ENCODE measurements around the gene CKAP5.

The CKAP5 gene

DNA sequence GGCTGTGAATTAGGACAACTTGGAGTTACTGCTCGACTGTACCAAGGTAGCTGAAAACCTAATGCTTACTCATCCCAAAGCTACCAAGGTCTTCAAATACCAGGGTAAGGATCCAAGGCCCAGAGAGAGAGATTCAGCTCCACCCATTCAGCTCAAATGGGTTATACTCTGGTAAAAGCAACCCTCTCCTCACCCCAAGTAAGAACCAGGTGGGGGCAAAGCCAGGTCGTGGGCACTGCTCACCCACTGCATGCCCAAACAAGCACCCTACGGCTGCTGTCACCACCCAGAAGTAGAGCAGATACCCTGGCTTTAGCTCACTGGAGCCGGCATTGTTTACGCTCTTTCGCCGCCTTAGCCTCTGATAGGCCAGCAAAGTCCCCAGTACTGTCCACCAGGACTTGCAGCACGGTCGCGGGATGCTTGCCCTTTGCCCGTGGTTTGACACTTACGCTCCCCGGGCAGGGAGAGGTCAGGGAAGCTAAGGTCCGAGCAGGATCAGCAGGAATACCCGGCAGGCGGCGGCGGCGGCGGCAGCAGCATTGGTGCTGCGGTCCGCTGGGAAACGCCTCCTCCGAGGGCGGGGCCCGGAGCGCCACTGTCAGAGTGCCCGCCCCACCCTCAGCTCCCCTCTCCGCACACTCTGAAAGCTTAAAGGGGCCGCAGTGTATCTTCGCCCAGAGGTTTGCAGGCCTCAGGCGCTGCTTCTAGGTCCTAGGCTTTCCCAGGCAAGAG lies 19.6 kb downstream of the CKAP5 start (continued):
- TF ChIP-seq, protein P1, sequence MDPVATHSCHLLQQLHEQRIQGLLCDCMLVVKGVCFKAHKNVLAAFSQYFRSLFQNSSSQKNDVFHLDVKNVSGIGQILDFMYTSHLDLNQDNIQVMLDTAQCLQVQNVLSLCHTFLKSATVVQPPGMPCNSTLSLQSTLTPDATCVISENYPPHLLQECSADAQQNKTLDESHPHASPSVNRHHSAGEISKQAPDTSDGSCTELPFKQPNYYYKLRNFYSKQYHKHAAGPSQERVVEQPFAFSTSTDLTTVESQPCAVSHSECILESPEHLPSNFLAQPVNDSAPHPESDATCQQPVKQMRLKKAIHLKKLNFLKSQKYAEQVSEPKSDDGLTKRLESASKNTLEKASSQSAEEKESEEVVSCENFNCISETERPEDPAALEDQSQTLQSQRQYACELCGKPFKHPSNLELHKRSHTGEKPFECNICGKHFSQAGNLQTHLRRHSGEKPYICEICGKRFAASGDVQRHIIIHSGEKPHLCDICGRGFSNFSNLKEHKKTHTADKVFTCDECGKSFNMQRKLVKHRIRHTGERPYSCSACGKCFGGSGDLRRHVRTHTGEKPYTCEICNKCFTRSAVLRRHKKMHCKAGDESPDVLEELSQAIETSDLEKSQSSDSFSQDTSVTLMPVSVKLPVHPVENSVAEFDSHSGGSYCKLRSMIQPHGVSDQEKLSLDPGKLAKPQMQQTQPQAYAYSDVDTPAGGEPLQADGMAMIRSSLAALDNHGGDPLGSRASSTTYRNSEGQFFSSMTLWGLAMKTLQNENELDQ (tag by site-specific recombination; IDR thresholded peaks at IDR 0.05; ENCODE audit: low read depth) = no peak
- TF ChIP-seq ZNF549 (tag by site-specific recombination; IDR thresholded peaks at IDR 0.05) = no peak
- no peak for TF ChIP-seq ZNF274 (IDR thresholded peaks at IDR 0.05; ENCODE audit: low read length)
- TF ChIP-seq ZNF274 (tag by site-specific recombination; IDR thresholded peaks at IDR 0.05; ENCODE audit: borderline replicate concordance) = no peak
- TF ChIP-seq ZNF521 (tag by site-specific recombination; IDR thresholded peaks at IDR 0.05) = no peak
- no peak for TF ChIP-seq ZBTB8A (tag by site-specific recombination; IDR thresholded peaks at IDR 0.05)
- TF ChIP-seq ZNF404 (tag by site-specific recombination; IDR thresholded peaks at IDR 0.05) = no peak
- TF ChIP-seq, protein P2, sequence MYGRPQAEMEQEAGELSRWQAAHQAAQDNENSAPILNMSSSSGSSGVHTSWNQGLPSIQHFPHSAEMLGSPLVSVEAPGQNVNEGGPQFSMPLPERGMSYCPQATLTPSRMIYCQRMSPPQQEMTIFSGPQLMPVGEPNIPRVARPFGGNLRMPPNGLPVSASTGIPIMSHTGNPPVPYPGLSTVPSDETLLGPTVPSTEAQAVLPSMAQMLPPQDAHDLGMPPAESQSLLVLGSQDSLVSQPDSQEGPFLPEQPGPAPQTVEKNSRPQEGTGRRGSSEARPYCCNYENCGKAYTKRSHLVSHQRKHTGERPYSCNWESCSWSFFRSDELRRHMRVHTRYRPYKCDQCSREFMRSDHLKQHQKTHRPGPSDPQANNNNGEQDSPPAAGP (tag by site-specific recombination; IDR thresholded peaks at IDR 0.05) = no peak
- no peak for TF ChIP-seq ZNF623 (tag by site-specific recombination; IDR thresholded peaks at IDR 0.05)
- TF ChIP-seq, protein P3, sequence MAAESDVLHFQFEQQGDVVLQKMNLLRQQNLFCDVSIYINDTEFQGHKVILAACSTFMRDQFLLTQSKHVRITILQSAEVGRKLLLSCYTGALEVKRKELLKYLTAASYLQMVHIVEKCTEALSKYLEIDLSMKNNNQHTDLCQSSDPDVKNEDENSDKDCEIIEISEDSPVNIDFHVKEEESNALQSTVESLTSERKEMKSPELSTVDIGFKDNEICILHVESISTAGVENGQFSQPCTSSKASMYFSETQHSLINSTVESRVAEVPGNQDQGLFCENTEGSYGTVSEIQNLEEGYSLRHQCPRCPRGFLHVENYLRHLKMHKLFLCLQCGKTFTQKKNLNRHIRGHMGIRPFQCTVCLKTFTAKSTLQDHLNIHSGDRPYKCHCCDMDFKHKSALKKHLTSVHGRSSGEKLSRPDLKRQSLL (tag by site-specific recombination; IDR thresholded peaks at IDR 0.05) = no peak
- TF ChIP-seq SCRT1 (tag by site-specific recombination; IDR thresholded peaks at IDR 0.05; ENCODE audit: borderline replicate concordance) = no peak
- TF ChIP-seq, protein P4, sequence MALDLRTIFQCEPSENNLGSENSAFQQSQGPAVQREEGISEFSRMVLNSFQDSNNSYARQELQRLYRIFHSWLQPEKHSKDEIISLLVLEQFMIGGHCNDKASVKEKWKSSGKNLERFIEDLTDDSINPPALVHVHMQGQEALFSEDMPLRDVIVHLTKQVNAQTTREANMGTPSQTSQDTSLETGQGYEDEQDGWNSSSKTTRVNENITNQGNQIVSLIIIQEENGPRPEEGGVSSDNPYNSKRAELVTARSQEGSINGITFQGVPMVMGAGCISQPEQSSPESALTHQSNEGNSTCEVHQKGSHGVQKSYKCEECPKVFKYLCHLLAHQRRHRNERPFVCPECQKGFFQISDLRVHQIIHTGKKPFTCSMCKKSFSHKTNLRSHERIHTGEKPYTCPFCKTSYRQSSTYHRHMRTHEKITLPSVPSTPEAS (tag by site-specific recombination; IDR thresholded peaks at IDR 0.05) = peak; percentile 67
- TF ChIP-seq ZBTB17 (tag by site-specific recombination; IDR thresholded peaks at IDR 0.05) = no peak
- TF ChIP-seq TCF7L2 (IDR thresholded peaks at IDR 0.05; ENCODE audit: borderline replicate concordance, low read depth, low read length) = no peak
- TF ChIP-seq ZBTB1 (tag by site-specific recombination; IDR thresholded peaks at IDR 0.05) = no peak
- no peak for TF ChIP-seq ZNF785 (tag by site-specific recombination; IDR thresholded peaks at IDR 0.05)
- TF ChIP-seq, protein P5, sequence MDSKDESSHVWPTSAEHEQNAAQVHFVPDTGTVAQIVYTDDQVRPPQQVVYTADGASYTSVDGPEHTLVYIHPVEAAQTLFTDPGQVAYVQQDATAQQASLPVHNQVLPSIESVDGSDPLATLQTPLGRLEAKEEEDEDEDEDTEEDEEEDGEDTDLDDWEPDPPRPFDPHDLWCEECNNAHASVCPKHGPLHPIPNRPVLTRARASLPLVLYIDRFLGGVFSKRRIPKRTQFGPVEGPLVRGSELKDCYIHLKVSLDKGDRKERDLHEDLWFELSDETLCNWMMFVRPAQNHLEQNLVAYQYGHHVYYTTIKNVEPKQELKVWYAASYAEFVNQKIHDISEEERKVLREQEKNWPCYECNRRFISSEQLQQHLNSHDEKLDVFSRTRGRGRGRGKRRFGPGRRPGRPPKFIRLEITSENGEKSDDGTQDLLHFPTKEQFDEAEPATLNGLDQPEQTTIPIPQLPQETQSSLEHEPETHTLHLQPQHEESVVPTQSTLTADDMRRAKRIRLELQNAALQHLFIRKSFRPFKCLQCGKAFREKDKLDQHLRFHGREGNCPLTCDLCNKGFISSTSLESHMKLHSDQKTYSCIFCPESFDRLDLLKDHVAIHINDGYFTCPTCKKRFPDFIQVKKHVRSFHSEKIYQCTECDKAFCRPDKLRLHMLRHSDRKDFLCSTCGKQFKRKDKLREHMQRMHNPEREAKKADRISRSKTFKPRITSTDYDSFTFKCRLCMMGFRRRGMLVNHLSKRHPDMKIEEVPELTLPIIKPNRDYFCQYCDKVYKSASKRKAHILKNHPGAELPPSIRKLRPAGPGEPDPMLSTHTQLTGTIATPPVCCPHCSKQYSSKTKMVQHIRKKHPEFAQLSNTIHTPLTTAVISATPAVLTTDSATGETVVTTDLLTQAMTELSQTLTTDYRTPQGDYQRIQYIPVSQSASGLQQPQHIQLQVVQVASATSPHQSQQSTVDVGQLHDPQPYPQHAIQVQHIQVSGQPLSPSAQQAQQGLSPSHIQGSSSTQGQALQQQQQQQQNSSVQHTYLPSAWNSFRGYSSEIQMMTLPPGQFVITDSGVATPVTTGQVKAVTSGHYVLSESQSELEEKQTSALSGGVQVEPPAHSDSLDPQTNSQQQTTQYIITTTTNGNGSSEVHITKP (tag by site-specific recombination; IDR thresholded peaks at IDR 0.05) = peak; percentile 48
- TF ChIP-seq ZNF792 (tag by site-specific recombination; IDR thresholded peaks at IDR 0.05) = no peak
- peak; percentile 46 for TF ChIP-seq KLF1 (tag by site-specific recombination; IDR thresholded peaks at IDR 0.05)
- no peak for TF ChIP-seq KLF7 (tag by site-specific recombination; IDR thresholded peaks at IDR 0.05; ENCODE audit: borderline replicate concordance)
- TF ChIP-seq ZFP37 (tag by site-specific recombination; IDR thresholded peaks at IDR 0.05) = no peak
- no peak for TF ChIP-seq ZNF416 (tag by site-specific recombination; IDR thresholded peaks at IDR 0.05)
- no peak for TF ChIP-seq ZNF571 (tag by site-specific recombination; IDR thresholded peaks at IDR 0.05)
- TF ChIP-seq SP3 (tag by site-specific recombination; IDR thresholded peaks at IDR 0.05) = peak; percentile 59
- TF ChIP-seq ZNF530 (tag by site-specific recombination; IDR thresholded peaks at IDR 0.05; ENCODE audit: low read depth) = no peak
- TF ChIP-seq ZNF777 (tag by site-specific recombination; IDR thresholded peaks at IDR 0.05; ENCODE audit: borderline replicate concordance) = no peak
- TF ChIP-seq ZNF223 (tag by site-specific recombination; IDR thresholded peaks at IDR 0.05) = no peak
- no peak for TF ChIP-seq FEZF1 (tag by site-specific recombination; IDR thresholded peaks at IDR 0.05)
- no peak for TF ChIP-seq ZNF837 (tag by site-specific recombination; IDR thresholded peaks at IDR 0.05)
- TF ChIP-seq, protein P6, sequence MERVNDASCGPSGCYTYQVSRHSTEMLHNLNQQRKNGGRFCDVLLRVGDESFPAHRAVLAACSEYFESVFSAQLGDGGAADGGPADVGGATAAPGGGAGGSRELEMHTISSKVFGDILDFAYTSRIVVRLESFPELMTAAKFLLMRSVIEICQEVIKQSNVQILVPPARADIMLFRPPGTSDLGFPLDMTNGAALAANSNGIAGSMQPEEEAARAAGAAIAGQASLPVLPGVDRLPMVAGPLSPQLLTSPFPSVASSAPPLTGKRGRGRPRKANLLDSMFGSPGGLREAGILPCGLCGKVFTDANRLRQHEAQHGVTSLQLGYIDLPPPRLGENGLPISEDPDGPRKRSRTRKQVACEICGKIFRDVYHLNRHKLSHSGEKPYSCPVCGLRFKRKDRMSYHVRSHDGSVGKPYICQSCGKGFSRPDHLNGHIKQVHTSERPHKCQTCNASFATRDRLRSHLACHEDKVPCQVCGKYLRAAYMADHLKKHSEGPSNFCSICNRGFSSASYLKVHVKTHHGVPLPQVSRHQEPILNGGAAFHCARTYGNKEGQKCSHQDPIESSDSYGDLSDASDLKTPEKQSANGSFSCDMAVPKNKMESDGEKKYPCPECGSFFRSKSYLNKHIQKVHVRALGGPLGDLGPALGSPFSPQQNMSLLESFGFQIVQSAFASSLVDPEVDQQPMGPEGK (tag by site-specific recombination; IDR thresholded peaks at IDR 0.05) = peak; percentile 63

Measured in HEK293 (cell line).